Measurements from ENCODE around the gene CTTNBP2NL. TPM values are rescaled to one million over a fixed set of nuclear protein-coding genes. Genes with fewer than 3 reads are reported as not detected.
A peak's percentile ranks its signal among the peaks of the same experiment; 100 is the strongest.

Gene CTTNBP2NL
- total RNA-seq, 1 donor from 2014 or later: 44.0 TPM

DNA sequence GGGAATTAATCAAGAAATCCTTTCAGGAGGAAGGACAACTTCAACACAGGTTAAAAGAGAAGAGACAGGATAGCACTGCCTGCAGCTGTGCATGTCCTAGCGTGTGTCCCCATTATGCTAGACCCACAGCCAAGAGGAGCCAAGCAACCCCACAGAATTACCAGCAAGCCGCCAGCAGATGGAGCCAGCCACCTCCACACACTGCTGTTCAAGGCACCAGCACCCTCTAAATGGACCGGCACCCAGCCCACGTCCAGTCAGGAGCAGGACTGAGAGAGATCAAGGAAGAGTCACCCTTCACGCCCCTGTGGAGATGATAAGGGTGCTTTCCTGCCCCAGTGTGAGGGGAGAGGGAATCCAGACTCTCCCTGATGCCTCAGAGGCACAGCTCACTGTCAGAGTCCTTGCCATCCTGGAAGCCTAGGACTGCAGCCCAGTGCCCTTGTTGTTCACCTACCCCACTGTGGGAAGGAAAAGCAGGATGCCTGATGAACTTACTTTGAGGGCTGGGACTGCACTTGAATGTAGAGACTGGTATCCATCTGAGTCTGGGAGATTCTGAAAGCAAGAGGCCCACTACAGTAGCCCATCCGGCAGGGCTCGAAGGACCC is 37.1 kb upstream of the CTTNBP2NL start:
- TF ChIP-seq, protein P1, sequence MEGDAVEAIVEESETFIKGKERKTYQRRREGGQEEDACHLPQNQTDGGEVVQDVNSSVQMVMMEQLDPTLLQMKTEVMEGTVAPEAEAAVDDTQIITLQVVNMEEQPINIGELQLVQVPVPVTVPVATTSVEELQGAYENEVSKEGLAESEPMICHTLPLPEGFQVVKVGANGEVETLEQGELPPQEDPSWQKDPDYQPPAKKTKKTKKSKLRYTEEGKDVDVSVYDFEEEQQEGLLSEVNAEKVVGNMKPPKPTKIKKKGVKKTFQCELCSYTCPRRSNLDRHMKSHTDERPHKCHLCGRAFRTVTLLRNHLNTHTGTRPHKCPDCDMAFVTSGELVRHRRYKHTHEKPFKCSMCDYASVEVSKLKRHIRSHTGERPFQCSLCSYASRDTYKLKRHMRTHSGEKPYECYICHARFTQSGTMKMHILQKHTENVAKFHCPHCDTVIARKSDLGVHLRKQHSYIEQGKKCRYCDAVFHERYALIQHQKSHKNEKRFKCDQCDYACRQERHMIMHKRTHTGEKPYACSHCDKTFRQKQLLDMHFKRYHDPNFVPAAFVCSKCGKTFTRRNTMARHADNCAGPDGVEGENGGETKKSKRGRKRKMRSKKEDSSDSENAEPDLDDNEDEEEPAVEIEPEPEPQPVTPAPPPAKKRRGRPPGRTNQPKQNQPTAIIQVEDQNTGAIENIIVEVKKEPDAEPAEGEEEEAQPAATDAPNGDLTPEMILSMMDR (IDR thresholded peaks at IDR 0.05; ENCODE audit: insufficient read depth, low read length, poor library complexity, severe bottlenecking): peak; percentile 79
- no peak for DNase-seq (ENCODE audit: low read depth)
- Histone ChIP-seq H3K4me3 (ENCODE audit: low read depth, low read length) (no peak overlapping the region), H3K27me3 (ENCODE audit: control insufficient read depth, insufficient read depth, low read length) (peaks cover 16% of the 10 kb centered on the region), H3K36me3 (ENCODE audit: control insufficient read depth, insufficient read depth, low read length) (no peaks in the 10 kb centered on the region)

DNA sequence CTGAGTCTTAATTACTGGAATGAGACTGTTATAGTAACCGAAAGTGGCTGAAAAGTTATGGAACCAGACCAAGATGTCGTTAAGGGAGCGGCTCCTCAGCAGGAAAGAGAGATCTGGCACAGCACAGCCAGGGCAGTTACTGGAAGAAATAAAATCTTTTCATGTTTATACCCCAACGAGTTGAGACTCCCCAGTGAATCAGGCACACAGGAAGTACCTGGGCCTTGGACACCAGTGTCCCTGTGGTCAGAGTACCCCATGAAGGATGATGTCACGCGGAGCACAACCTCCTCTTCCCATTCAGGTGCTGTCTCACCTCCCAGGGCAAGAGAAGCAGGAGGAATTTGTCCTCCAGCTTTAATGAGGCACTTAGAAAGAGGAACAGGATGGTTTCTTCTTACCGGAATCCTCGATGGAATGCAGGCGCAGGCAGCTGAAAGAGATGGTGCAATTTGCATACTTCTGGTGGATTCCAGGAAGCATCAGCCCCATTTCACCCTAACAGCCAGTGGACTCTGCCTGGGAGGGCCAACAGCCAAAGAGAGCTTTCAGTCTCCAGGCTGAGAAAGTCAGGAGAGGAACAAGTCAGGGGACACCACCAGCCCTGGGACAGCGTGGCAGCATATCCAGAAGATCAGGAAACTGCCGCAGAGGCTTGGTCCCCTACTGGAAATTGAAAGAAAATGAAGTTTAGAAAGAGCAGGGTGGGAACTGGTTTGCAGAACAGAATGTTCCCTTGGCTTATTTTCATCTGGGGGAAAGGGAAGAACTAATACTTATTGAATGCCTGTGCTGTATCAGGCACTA is 35.9 kb upstream of the CTTNBP2NL start:
- Histone ChIP-seq H3K4me3 (ENCODE audit: low read depth, low read length) (no peak overlapping the region), H3K36me3 (ENCODE audit: control insufficient read depth, insufficient read depth, low read length) (no peaks in the 10 kb centered on the region), H3K27me3 (ENCODE audit: control insufficient read depth, insufficient read depth, low read length) (peaks cover 16% of the 10 kb centered on the region)
- TF ChIP-seq, protein P1 (IDR thresholded peaks at IDR 0.05; ENCODE audit: insufficient read depth, low read length, poor library complexity, severe bottlenecking): no peak
- DNase-seq (ENCODE audit: low read depth): peak; percentile 21

DNA sequence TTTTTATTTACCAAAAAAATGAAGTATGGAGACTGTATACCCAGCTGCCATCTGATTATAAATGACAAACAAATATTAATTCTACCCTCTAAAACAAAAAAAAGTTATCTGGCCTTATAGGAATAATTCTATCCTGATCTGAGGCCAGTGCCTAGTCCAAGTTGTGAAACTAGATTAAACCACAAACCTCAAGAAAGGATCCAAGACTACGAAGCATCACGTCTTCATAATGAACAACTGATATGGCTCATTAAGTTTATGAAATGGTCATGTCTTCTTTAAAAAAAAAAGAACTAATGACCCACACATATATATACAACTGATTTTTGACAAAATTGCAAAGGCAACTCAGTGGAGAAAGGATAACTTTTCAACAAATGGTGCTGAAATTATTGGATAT is 32.4 kb upstream of the CTTNBP2NL start:
- DNase-seq (ENCODE audit: low read depth): no peak
- H3K27me3 ChIP-seq (ENCODE audit: control insufficient read depth, insufficient read depth, low read length): peaks cover 2% of the 10 kb centered on the region
- TF ChIP-seq, protein P1 (IDR thresholded peaks at IDR 0.05; ENCODE audit: insufficient read depth, low read length, poor library complexity, severe bottlenecking): no peak
- H3K36me3 ChIP-seq (ENCODE audit: control insufficient read depth, insufficient read depth, low read length): no peaks in the 10 kb centered on the region
- H3K4me3 ChIP-seq (ENCODE audit: low read depth, low read length): no peak overlapping the region

DNA sequence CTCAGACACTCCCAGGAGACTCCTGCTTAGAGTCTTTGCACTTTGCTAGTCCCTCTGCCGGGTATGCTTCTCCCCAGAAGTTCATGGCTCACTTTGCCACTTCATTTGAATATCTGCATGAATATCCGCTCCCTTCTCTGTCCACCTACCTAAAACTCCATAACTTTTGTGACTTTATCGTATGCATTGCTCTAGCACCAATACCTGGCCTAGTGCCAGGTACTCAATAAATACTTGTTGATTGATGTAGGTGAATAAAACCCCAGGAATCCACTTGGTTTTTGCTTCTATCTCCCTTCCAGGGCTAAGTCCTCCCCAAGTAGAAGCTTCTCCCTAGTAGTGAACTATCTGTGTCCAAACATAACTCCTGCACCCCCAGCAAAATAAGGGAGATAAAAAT is 27.8 kb upstream of the CTTNBP2NL start:
- Histone ChIP-seq H3K4me3 (ENCODE audit: low read depth, low read length) (no peak overlapping the region), H3K36me3 (ENCODE audit: control insufficient read depth, insufficient read depth, low read length) (no peaks in the 10 kb centered on the region), H3K27me3 (ENCODE audit: control insufficient read depth, insufficient read depth, low read length) (no peaks in the 10 kb centered on the region)
- TF ChIP-seq, protein P1 (IDR thresholded peaks at IDR 0.05; ENCODE audit: insufficient read depth, low read length, poor library complexity, severe bottlenecking): no peak
- DNase-seq (ENCODE audit: low read depth): no peak

DNA sequence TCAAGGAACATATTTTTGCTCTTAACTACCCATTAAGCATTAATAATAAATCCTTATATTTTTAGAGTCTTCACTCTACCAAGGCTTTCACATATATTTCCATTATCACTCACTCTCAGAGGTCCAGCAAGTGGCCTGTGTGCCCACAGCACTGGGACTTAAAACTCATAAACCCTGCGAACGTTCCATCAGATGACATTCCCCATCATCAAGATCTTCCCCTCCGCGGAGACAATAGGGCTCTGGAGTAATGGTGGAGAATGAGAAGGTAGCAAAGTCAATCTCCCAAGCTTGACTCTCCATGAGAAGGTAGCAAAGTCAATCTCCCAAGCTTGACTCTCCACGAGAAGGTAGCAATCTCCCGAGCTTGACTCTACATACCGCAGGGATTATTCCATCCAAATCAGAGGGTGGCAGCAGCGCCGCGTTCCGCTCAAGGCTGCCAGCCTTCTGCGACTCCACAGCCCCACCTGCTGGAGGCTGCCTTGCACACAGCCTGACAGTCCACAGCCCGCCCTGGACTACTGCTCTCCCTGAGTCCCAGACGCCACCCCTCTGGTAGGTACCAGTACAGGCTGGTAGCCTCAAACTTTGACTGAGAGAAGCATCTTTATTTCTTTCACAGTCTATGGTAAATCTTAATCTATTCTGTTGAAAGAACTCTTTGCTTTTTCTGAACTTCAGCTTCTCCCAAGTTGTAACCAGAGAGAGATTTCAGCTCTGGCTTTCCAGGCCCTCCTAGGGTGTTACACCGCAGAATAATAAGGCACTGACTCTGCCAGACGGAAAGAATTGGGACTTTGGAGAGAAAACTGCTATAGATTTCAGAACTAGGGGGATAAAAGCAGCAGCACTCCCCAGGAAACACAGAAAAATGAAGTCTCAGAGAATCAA is 26.4 kb upstream of the CTTNBP2NL start:
- H3K4me3 ChIP-seq (ENCODE audit: low read depth, low read length): no peak overlapping the region
- no peaks in the 10 kb centered on the region for H3K36me3 ChIP-seq (ENCODE audit: control insufficient read depth, insufficient read depth, low read length)
- TF ChIP-seq, protein P1 (IDR thresholded peaks at IDR 0.05; ENCODE audit: insufficient read depth, low read length, poor library complexity, severe bottlenecking): peak; percentile 100
- peak; percentile 32 for DNase-seq (ENCODE audit: low read depth)
- H3K27me3 ChIP-seq (ENCODE audit: control insufficient read depth, insufficient read depth, low read length): peaks cover 2% of the 10 kb centered on the region
